ENCODE data around the gene BCDIN3D.

GRCh38 chr12:49853671-49854070 lies 10.8 kb upstream of the BCDIN3D start:
- TF ChIP-seq CTCF (IDR thresholded peaks at IDR 0.05) (no peak), POLR2A (IDR thresholded peaks at IDR 0.05) (no peak)
